CD4-positive, alpha-beta memory T cell (primary cell): Measurements from ENCODE around the gene CCNY. TPM values are rescaled to one million over a fixed set of nuclear protein-coding genes. Genes with fewer than 3 reads are reported as not detected.
A peak's percentile ranks its signal among the peaks of the same experiment; 100 is the strongest.

Source experiments
- CTCF ChIA-PET: fragments of 350-600 bp; sonication (Branson Sonifier 250); formaldehyde crosslinking; loops from one replicate; lab custom pipeline; 2021; ENCODE audit warnings: inconsistent platforms; ENCODE audit not compliant: partially characterized antibody; lab: Charles Lee
- POLR2A ChIA-PET: fragments of 350-600 bp; sonication (Branson Sonifier 250); formaldehyde crosslinking; loops from one replicate; lab custom pipeline; 2021; ENCODE audit not compliant: partially characterized antibody; lab: Charles Lee
- DNase-seq, 5 donors: peaks; one replicate each; pipeline versions ENCODE4 v3.0.0 to v3.0.0-alpha.2; 2020 to 2022; ENCODE audit warnings: mixed read lengths in 1 of 5
- H3K27ac ChIP-seq: one replicate; pipeline ENCODE4 v1.7.0; 2013; ENCODE audit warnings: low read depth, low read length
- H3K27me3 ChIP-seq: 2 replicates; pipeline ENCODE4 v1.7.0; 2013; ENCODE audit warnings: mild to moderate bottlenecking, low read length, moderate library complexity; ENCODE audit not compliant: insufficient read depth
- H3K36me3 ChIP-seq: 2 replicates; pipeline ENCODE4 v1.7.0; 2013; ENCODE audit warnings: mild to moderate bottlenecking, low read length, moderate library complexity; ENCODE audit not compliant: insufficient read depth
- H3K4me1 ChIP-seq: 2 replicates; pipeline ENCODE4 v1.7.0; 2013; ENCODE audit warnings: mild to moderate bottlenecking, low read length, moderate library complexity; ENCODE audit not compliant: insufficient read depth
- H3K4me3 ChIP-seq, 2 donors: one replicate each; pipeline ENCODE4 v1.7.0; 2013; ENCODE audit warnings: low read length in 2 of 2, mild to moderate bottlenecking in 1 of 2
- H3K9me3 ChIP-seq, 2 donors: one replicate each; pipeline ENCODE4 v1.7.0; 2013; ENCODE audit warnings: low read length in 2 of 2, control low read depth in 1 of 2; ENCODE audit not compliant: control insufficient read depth in 1 of 2
- H3K27ac Mint-ChIP-seq, 7 donors: one replicate each; pipeline ENCODE4 v1.8.0; 2020 to 2021; ENCODE audit warnings: mixed read lengths in 7 of 7, mild to moderate bottlenecking in 6 of 7, inconsistent platforms in 3 of 7, moderate library complexity in 3 of 7
- H3K27me3 Mint-ChIP-seq, 2 donors: one replicate each; pipeline ENCODE4 v1.8.0; 2020 to 2021; ENCODE audit warnings: mixed read lengths in 2 of 2
- H3K36me3 Mint-ChIP-seq, 2 donors: one replicate each; pipeline ENCODE4 v1.8.0; 2020 to 2021; ENCODE audit warnings: mixed read lengths in 2 of 2, inconsistent platforms in 1 of 2, mild to moderate bottlenecking in 1 of 2
- H3K4me1 Mint-ChIP-seq, 4 donors: one replicate each; pipeline ENCODE4 v1.8.0; 2020 to 2021; ENCODE audit warnings: mixed read lengths in 4 of 4, mild to moderate bottlenecking in 1 of 4
- H3K4me3 Mint-ChIP-seq, 8 donors: one replicate each; pipeline ENCODE4 v1.8.0; 2020 to 2021; ENCODE audit warnings: mixed read lengths in 8 of 8, mild to moderate bottlenecking in 7 of 8, moderate library complexity in 6 of 8, inconsistent platforms in 3 of 8
- H3K9me3 Mint-ChIP-seq, 8 donors: one replicate each; pipeline ENCODE4 v1.8.0; 2020 to 2021; ENCODE audit warnings: mixed read lengths in 8 of 8, mild to moderate bottlenecking in 5 of 8, inconsistent platforms in 3 of 8, moderate library complexity in 1 of 8
- intact Hi-C: fragments of 100-400 bp; cut with micrococcal nuclease; formaldehyde crosslinking; loops from one replicate; pipeline ENCODE4 v1.15.1; 2023
- polyA plus RNA-seq, 2 donors: library from polyadenylated mRNA; unstranded; fragments of 300-500 nt; fragmentation: Illumina TruSeq; gene quantifications; one replicate each; pipeline ENCODE4 v1.2.3, GENCODE V29; 2021
- total RNA-seq, 2 experiments: library from RNA; stranded (reverse); gene quantifications; one replicate each; pipeline ENCODE4 v1.2.3, GENCODE V29; 2021

Gene CCNY
- total and polyA plus RNA-seq, 4 experiments from 2014 or later, result 5.6 to 66.7 (median 41.5) TPM

- H3K4me3 Mint-ChIP-seq, result no peak overlapping the region
- Histone ChIP-seq H3K27me3 (no peaks in the 10 kb centered on the region), H3K36me3 (no peaks in the 10 kb centered on the region), H3K4me1 (peaks cover 30% of the 10 kb centered on the region), H3K27ac (no peak overlapping the region), H3K9me3 (no peaks in the 10 kb centered on the region), H3K4me3 (no peak overlapping the region)
- H3K36me3 Mint-ChIP-seq, result peaks cover 10 to 13% of the 10 kb centered on the region in 2 donors
- ChIA-PET CTCF (no interaction called here), POLR2A (interaction anchor here (0.5 kb wide), 1 partner anchor 196 kb away, joined by 3 read pairs; no protein-coding TSS in a partner anchor)
- intact Hi-C loops, result no loop called here
- H3K9me3 Mint-ChIP-seq, result no peaks in the 10 kb centered on the region
- DNase-seq, result no peak
- H3K27me3 Mint-ChIP-seq, result no peaks in the 10 kb centered on the region
- peak overlapping the region in 2 of 7 donors; percentile 7 for H3K27ac Mint-ChIP-seq
- H3K4me1 Mint-ChIP-seq, result peaks cover 30 to 71% (median 53%) of the 10 kb centered on the region in 4 donors
Measured at GRCh38 chr10:35331894-35332640, 4.2 kb upstream of the CCNY start.

DNA sequence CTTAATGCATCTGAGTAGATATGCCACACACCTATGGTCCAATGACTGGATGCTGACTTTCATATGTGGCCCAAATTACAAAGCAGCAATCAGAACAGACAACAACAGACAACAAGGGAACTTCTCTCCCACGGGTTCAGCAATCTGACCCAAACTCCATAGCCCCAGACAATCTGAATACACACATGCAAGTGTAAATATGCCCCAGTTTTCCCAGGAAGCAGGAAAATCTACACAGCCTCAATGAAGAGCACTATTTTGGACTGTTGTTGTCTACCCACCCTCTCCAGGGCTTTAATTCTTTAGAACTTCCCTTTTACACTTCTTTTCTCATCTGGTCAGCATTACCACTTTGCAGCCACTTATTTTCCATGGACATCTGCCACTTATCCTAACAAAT lies 2.0 kb upstream of the CCNY start:
- Histone ChIP-seq H3K9me3 (no peaks in the 10 kb centered on the region), H3K36me3 (no peaks in the 10 kb centered on the region), H3K27ac (no peak overlapping the region), H3K4me1 (peaks cover 50% of the 10 kb centered on the region), H3K4me3 (no peak overlapping the region), H3K27me3 (no peaks in the 10 kb centered on the region)
- peaks cover 38 to 75% (median 60%) of the 10 kb centered on the region in 4 donors for H3K4me1 Mint-ChIP-seq
- H3K36me3 Mint-ChIP-seq, result peaks cover 10 to 13% of the 10 kb centered on the region in 2 donors
- H3K9me3 Mint-ChIP-seq, result no peaks in the 10 kb centered on the region
- intact Hi-C loops, result no loop called here
- no peaks in the 10 kb centered on the region for H3K27me3 Mint-ChIP-seq
- DNase-seq, result no peak
- peak overlapping the region in 5 of 7 donors; percentile 29 to 91 (median 50) for H3K27ac Mint-ChIP-seq
- peak overlapping the region; percentile 69 to 80 (median 76) for H3K4me3 Mint-ChIP-seq
- CTCF ChIA-PET, result no interaction called here
- POLR2A ChIA-PET, result no interaction called here

DNA sequence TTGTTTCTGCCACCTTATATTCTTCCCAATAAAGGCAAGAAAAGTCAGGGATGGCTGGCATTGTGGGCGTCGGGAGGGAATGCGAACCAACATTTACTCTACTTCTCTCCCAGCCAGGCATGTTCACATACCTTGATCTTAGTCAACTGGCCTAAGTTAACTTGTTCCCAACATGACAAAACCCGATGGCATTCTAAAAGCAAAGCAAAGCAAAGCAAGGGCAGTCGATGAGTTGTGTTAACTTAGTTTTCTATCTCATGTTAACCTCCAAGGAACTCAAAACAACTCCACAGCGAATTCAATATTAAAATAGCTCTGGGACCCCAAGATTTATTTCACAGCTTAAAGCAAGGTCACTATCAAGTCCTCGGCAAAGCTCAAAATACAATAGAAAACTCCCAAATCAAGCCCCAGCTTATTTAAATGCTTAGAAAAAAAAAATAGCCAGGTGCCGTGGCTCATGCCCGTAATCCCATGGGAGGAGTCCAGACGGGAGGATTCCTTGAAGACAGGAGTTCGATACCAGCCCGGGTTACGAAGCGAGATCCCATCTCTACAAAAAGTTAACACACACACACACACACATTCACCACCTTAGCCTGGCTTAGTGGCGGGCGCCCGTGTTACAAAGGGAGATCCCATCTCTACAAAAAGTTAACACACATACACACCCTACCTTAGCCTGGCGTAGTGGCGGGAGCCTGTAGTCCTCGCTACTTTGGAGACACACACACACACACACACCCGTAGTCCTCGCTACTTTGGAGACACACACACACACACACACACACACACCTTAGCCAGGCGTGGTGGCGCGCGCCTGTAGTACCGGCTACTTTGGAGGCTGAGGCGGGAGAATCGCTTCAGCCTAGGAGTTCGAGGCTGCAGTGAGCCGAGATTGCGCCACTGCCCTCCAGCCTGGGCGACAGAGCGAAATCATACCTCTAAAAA lies 901 bp upstream of the CCNY start:
- Mint-ChIP-seq H3K27me3 (no peaks in the 10 kb centered on the region), H3K4me1 (peaks cover 44 to 75% (median 61%) of the 10 kb centered on the region in 4 donors), H3K27ac (peak overlapping the region; percentile 91 to 95 (median 92)), H3K4me3 (peak overlapping the region; percentile 87 to 93 (median 91)), H3K9me3 (no peaks in the 10 kb centered on the region), H3K36me3 (peaks cover 10 to 13% of the 10 kb centered on the region in 2 donors)
- intact Hi-C loops, result loop anchor here (1.0 to 5.0 kb wide), 5 partner anchors 112 to 243 kb away; partner anchors contain the start of gene CUL2
- POLR2A ChIA-PET, result interaction anchor here (2.0 kb wide), 1 partner anchor 245 kb away, joined by 4 read pairs; the partner anchor contains the start of gene CUL2
- Histone ChIP-seq H3K4me3 (peak overlapping the region; percentile 34 to 38), H3K36me3 (no peaks in the 10 kb centered on the region), H3K9me3 (no peaks in the 10 kb centered on the region), H3K27me3 (no peaks in the 10 kb centered on the region), H3K27ac (peak overlapping the region; percentile 76), H3K4me1 (peaks cover 55% of the 10 kb centered on the region)
- CTCF ChIA-PET, result interaction anchor here (0.7 to 1.9 kb wide), 3 partner anchors 15 to 228 kb away, joined by 3 to 8 read pairs (median 3); partner anchors contain the start of gene CREM
- DNase-seq, result peak in 3 of 5 donors; percentile 9 to 54 (median 16)

DNA sequence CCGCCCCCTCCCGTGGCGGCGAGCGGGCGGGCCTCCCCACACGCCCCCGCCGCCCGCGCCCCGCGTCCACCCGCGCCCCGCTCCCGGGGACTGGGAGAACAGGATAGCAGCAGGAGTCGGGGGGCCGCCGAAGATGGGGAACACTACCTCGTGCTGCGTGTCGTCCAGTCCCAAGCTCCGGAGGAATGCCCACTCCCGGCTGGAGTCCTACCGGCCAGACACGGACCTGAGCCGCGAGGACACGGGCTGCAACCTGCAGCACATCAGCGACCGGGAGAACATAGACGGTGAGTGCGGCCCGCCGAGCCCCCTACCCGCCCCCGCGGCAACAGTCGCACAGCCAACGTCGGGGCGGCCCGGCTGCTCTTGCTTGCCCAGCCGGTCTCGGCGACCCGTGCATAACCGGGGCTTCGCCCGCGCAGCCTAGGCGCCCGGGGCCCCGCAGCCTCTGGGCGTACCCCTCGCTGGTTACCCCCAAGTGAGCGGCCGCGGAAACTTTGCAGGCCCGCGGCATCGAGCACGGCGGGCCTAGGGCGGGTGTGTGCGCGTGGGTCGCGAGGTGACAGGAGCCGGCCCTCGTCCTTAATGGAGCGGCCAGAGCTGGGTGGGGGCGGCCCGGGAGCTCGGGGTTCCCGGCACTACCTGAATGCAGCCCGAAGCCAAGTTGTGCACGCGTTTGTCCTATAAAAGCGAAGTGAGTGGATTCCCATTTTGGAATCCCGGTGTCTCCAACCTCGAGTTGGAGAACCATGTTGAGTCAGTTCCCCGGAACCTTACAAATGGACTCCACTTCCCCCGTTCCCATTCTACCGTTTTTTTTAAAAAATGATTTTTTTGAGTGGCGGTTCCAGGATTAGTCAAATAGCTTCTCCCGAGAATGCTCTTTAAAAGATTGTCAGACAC lies 863 bp downstream of the CCNY start:
- Mint-ChIP-seq H3K4me1 (peaks cover 55 to 80% (median 67%) of the 10 kb centered on the region in 4 donors), H3K27me3 (no peaks in the 10 kb centered on the region), H3K27ac (peak overlapping the region; percentile 15 to 87 (median 82)), H3K9me3 (no peaks in the 10 kb centered on the region), H3K4me3 (peak overlapping the region; percentile 68 to 91 (median 86)), H3K36me3 (peaks cover 5 to 14% of the 10 kb centered on the region in 2 donors)
- intact Hi-C loops, result loop anchor here (1.0 to 5.0 kb wide), 5 partner anchors 110 to 245 kb away; partner anchors contain the start of gene CUL2
- Histone ChIP-seq H3K36me3 (no peaks in the 10 kb centered on the region), H3K4me3 (peak overlapping the region in 1 of 2 donors; percentile 57), H3K27me3 (no peaks in the 10 kb centered on the region), H3K27ac (peak overlapping the region; percentile 32), H3K4me1 (peaks cover 72% of the 10 kb centered on the region), H3K9me3 (no peaks in the 10 kb centered on the region)
- ChIA-PET CTCF (no interaction called here), POLR2A (interaction anchor here (1.0 to 2.0 kb wide), 4 partner anchors 111 to 247 kb away, joined by 3 to 4 read pairs (median 4); partner anchors contain the start of genes CREM and CUL2)
- peak in 3 of 5 donors; percentile 17 to 30 (median 26) for DNase-seq

DNA sequence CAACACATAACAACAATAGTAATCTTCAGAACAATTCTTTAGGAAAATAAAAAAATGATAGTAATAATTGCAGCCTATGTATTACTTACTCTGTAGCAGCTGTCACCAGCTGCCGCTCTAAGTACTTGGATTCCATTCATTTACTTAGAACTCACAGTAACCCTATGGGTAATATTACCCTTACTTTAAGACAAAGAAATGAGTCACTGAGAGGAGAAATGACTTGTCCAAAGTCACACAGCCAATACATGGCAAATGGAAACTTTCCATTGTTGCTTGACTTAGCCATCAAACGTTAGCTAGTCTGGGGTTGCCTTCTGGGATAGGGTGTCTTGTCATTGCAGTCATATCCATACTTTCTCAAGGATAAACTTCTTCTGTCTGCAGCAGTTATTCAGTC lies 3.6 kb downstream of the CCNY start:
- peaks cover 0 to 7% of the 10 kb centered on the region in 2 donors for H3K36me3 Mint-ChIP-seq
- H3K27me3 Mint-ChIP-seq, result no peaks in the 10 kb centered on the region
- Histone ChIP-seq H3K27me3 (no peaks in the 10 kb centered on the region), H3K36me3 (no peaks in the 10 kb centered on the region), H3K4me1 (peaks cover 62% of the 10 kb centered on the region), H3K9me3 (no peaks in the 10 kb centered on the region), H3K4me3 (no peak overlapping the region), H3K27ac (no peak overlapping the region)
- H3K9me3 Mint-ChIP-seq, result no peaks in the 10 kb centered on the region
- no peak for DNase-seq
- peaks cover 51 to 77% (median 63%) of the 10 kb centered on the region in 4 donors for H3K4me1 Mint-ChIP-seq
- H3K27ac Mint-ChIP-seq, result peak overlapping the region in 6 of 7 donors; percentile 15 to 77 (median 55)
- ChIA-PET CTCF (interaction anchor here (0.9 to 1.7 kb wide), 2 partner anchors 10 to 17 kb away, joined by 4 read pairs; no protein-coding TSS in a partner anchor), POLR2A (no interaction called here)
- intact Hi-C loops, result loop anchor here (2.0 to 5.0 kb wide), 2 partner anchors 17 to 248 kb away; partner anchors contain the start of gene CUL2
- H3K4me3 Mint-ChIP-seq, result peak overlapping the region in 6 of 8 donors; percentile 4 to 68 (median 11)

GRCh38 chr10:35340975-35341374 lies 4.7 kb downstream of the CCNY start:
- Histone ChIP-seq H3K27ac (no peak overlapping the region), H3K4me3 (no peak overlapping the region), H3K4me1 (peaks cover 62% of the 10 kb centered on the region), H3K9me3 (no peaks in the 10 kb centered on the region), H3K27me3 (no peaks in the 10 kb centered on the region), H3K36me3 (no peaks in the 10 kb centered on the region)
- peak overlapping the region in 7 of 8 donors; percentile 5 to 85 (median 68) for H3K4me3 Mint-ChIP-seq
- POLR2A ChIA-PET, result no interaction called here
- peaks cover 50 to 75% (median 62%) of the 10 kb centered on the region in 4 donors for H3K4me1 Mint-ChIP-seq
- H3K36me3 Mint-ChIP-seq, result peaks cover 1 to 4% of the 10 kb centered on the region in 2 donors
- no peak for DNase-seq
- H3K27me3 Mint-ChIP-seq, result no peaks in the 10 kb centered on the region
- intact Hi-C loops, result loop anchor here (1.0 to 2.0 kb wide), 2 partner anchors 16 to 106 kb away; no protein-coding TSS in a partner anchor
- H3K9me3 Mint-ChIP-seq, result no peaks in the 10 kb centered on the region
- CTCF ChIA-PET, result interaction anchor here (0.7 to 1.7 kb wide), 3 partner anchors 11 to 47 kb away, joined by 3 to 4 read pairs (median 4); no protein-coding TSS in a partner anchor
- peak overlapping the region; percentile 15 to 86 (median 75) for H3K27ac Mint-ChIP-seq
